Neural cell (in vitro differentiated cells): ENCODE data around the gene DECR2. TPM values are rescaled to one million over a fixed set of nuclear protein-coding genes. Genes with fewer than 3 reads are reported as not detected.

Experiments used
- H2AFZ ChIP-seq: fragments of 200-600, 300-800 bp; sonication (generic), shearing (Covaris generic); 2 replicates; pipeline ENCODE4 v1.6.0; 2014; ENCODE audit warnings: low read depth, mild to moderate bottlenecking, antibody characterized with exemption, low read length, moderate library complexity
- H3F3A ChIP-seq: fragments of 200-600 bp; shearing (Covaris generic); 2 replicates; pipeline ENCODE4 v1.6.1; 2016; ENCODE audit warnings: mild to moderate bottlenecking, moderate library complexity, mixed read lengths, antibody characterized with exemption, low read length; ENCODE audit not compliant: insufficient read depth, poor library complexity, severe bottlenecking
- H3K27ac ChIP-seq: fragments of 200-600, 300-800 bp; sonication (generic), shearing (Covaris generic); 2 replicates; pipeline ENCODE4 v1.5.1; 2014; ENCODE audit warnings: mild to moderate bottlenecking, low read length, moderate library complexity
- H3K27me3 ChIP-seq: fragments of 300-800, 200-600 bp; sonication (generic), shearing (Covaris generic); 2 replicates; pipeline ENCODE4 v1.6.0; 2014; ENCODE audit warnings: mild to moderate bottlenecking, low read depth, low read length, moderate library complexity; ENCODE audit not compliant: insufficient read depth
- H3K36me3 ChIP-seq: fragments of 300-800, 200-600 bp; sonication (generic), shearing (Covaris generic); 2 replicates; pipeline ENCODE4 v1.5.1; 2014; ENCODE audit warnings: mild to moderate bottlenecking, antibody characterized with exemption, low read length, moderate library complexity; ENCODE audit not compliant: insufficient read depth
- H3K4me2 ChIP-seq: fragments of 300-800, 200-600 bp; sonication (generic), shearing (Covaris generic); 2 replicates; pipeline ENCODE4 v1.6.0; 2014; ENCODE audit warnings: mild to moderate bottlenecking, low read length
- H3K4me3 ChIP-seq: fragments of 300-800, 200-600 bp; sonication (generic), shearing (Covaris generic); 2 replicates; pipeline ENCODE4 v1.5.1; 2014; ENCODE audit warnings: mild to moderate bottlenecking, low read length, moderate library complexity
- H3K79me2 ChIP-seq: fragments of 200-600 bp; shearing (Covaris generic); replicated peaks from 2 replicates; pipeline ENCODE4 v1.6.0; 2014; ENCODE audit warnings: mild to moderate bottlenecking, low read length, moderate library complexity; ENCODE audit not compliant: insufficient read depth
- H3K9ac ChIP-seq: fragments of 300-800, 200-600 bp; sonication (generic), shearing (Covaris generic); 2 replicates; pipeline ENCODE4 v1.6.1; 2016; ENCODE audit warnings: mild to moderate bottlenecking, low read length, mixed read lengths
- H3K9me2 ChIP-seq: fragments of 200-600 bp; shearing (Covaris generic); 2 replicates; pipeline ENCODE4 v1.6.1; 2016; ENCODE audit warnings: mild to moderate bottlenecking, low read length, mixed read lengths; ENCODE audit not compliant: insufficient read depth
- H3K9me3 ChIP-seq: fragments of 200-600, 300-800 bp; sonication (generic), shearing (Covaris generic); 2 replicates; pipeline ENCODE4 v1.6.1; 2016; ENCODE audit warnings: mild to moderate bottlenecking, mixed run types, low read length, moderate library complexity, mixed read lengths
- H4K20me1 ChIP-seq: fragments of 200-600 bp; shearing (Covaris generic); 2 replicates; pipeline ENCODE4 v1.6.1; 2016; ENCODE audit warnings: mild to moderate bottlenecking, mixed run types; ENCODE audit not compliant: insufficient read depth
- EP300 ChIP-seq: fragments of 450-650 bp; conservative IDR thresholded peaks from 2 replicates; pipeline ENCODE4 v1.6.1; 2014; ENCODE audit warnings: antibody characterized with exemption, mild to moderate bottlenecking, moderate library complexity; ENCODE audit not compliant: poor library complexity, severe bottlenecking
- EZH2 ChIP-seq: fragments of 200-600, 300-800 bp; shearing (Covaris generic), sonication (generic); IDR thresholded peaks from 2 replicates; pipeline ENCODE4 v1.6.1; 2014; ENCODE audit warnings: antibody characterized with exemption, low read length, borderline replicate concordance, mild to moderate bottlenecking; ENCODE audit not compliant: insufficient read depth, poor library complexity, severe bottlenecking
- MXI1 ChIP-seq: fragments of 450-650 bp; conservative IDR thresholded peaks from 2 replicates; pipeline ENCODE4 v1.6.1; 2014; ENCODE audit warnings: antibody characterized with exemption, mild to moderate bottlenecking; ENCODE audit not compliant: poor library complexity, severe bottlenecking
- POLR2AphosphoS5 ChIP-seq: IDR thresholded peaks from 2 replicates; pipeline ENCODE4 v1.6.1; 2012
- RAD21 ChIP-seq: fragments of 450-650 bp; conservative IDR thresholded peaks from 2 replicates; pipeline ENCODE4 v1.6.1; 2014; ENCODE audit warnings: antibody characterized with exemption, mild to moderate bottlenecking, moderate library complexity
- SMC3 ChIP-seq: fragments of 450-650 bp; conservative IDR thresholded peaks from 2 replicates; pipeline ENCODE4 v1.6.1; 2014; ENCODE audit warnings: antibody characterized with exemption, mild to moderate bottlenecking, moderate library complexity; ENCODE audit not compliant: poor library complexity
- TAF1 ChIP-seq: IDR thresholded peaks from 2 replicates; pipeline ENCODE4 v1.6.1; 2012; ENCODE audit warnings: low read depth
- polyA minus RNA-seq: library from RNA; depleted of rRNA, polyadenylated mRNA; stranded (reverse); fragments of >200 nt; gene quantifications from 2 replicates; pipeline ENCODE4 v1.2.3, GENCODE V29; 2014
- polyA plus RNA-seq: library from polyadenylated mRNA; depleted of rRNA; stranded (reverse); fragments of >200 nt; gene quantifications from 2 replicates; pipeline ENCODE4 v1.2.3, GENCODE V29; 2014
- TF ChIP-seq, protein P1 (sequence below): IDR thresholded peaks from 2 replicates; pipeline ENCODE4 v1.6.1; 2012; ENCODE audit warnings: borderline replicate concordance
- TF ChIP-seq, protein P2 (sequence below): fragments of 450-650 bp; IDR thresholded peaks from 2 replicates; pipeline ENCODE4 v1.5.1; 2014; ENCODE audit warnings: antibody characterized with exemption, mild to moderate bottlenecking, moderate library complexity; ENCODE audit not compliant: poor library complexity, severe bottlenecking

DECR2 gene, protein sequence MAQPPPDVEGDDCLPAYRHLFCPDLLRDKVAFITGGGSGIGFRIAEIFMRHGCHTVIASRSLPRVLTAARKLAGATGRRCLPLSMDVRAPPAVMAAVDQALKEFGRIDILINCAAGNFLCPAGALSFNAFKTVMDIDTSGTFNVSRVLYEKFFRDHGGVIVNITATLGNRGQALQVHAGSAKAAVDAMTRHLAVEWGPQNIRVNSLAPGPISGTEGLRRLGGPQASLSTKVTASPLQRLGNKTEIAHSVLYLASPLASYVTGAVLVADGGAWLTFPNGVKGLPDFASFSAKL
- polyA plus RNA-seq, result 58.8 and 71.8 TPM in 2 replicates
- polyA minus RNA-seq, result 11.2 and 18.0 TPM in 2 replicates

DNA sequence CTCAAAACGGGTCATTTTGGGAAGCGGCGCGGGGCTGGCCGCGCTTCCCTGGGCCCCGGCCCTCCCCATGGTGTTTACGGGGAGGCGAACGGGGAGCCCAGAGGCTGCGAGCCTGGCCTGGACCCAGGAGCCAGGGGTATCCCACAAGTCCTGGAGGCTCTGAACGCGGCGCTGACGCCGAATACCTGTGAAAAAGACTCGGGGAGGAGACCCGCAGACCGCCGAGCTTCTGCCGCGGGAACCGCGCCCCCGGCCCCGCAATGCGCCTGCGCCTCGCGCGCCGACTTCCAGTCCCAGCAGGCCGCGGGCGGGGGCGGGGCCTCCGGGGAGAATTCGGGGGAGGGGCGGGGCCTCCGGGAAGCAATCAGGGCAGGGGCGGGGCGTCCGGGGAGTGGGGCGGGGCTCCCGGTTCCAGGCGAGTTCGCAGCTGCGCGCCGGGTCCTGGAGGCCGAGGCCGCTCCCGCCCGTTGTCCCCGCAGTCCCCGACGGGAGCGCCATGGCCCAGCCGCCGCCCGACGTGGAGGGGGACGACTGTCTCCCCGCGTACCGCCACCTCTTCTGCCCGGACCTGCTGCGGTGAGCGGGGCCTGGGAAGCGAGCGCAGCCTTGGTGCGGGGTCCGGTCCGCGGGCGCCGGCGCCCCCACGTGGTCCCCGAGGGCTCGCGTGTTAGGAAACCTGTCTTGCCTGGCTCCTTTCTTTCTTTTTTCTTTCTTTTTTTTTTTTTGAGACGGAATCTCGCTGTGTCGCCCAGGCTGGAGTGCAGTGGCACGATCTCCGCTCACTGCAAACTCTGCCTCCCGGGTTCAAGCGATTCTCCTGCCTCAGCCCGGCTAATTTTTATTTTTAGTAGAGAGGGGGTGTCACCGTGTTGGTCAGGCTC lies at the start of gene DECR2:
Gene DECR2, plus strand, starts transcription at position 418 of the 881 bp plus-strand sequence. Its CDS starts 79 bp downstream, at position 497.
- Histone ChIP-seq H3K27ac (peak within 1 kb of the TSS; percentile 76), H2AFZ (no peak within 1 kb of the TSS), H3K27me3 (no peaks in the 10 kb centered on the region), H3K79me2 (no peaks in the 10 kb centered on the region), H4K20me1 (no peaks in the 10 kb centered on the region), H3K36me3 (no peaks in the 10 kb centered on the region), H3K9ac (peak within 1 kb of the TSS; percentile 76), H3K4me3 (peak within 1 kb of the TSS; percentile 68), H3K4me2 (no peak within 1 kb of the TSS), H3K9me3 (no peaks in the 10 kb centered on the region), H3K9me2 (no peaks in the 10 kb centered on the region), H3F3A (no peaks in the 10 kb centered on the region)
- TF ChIP-seq MXI1 (peak; percentile 87), RAD21 (peak; percentile 68), EP300 (no peak), POLR2AphosphoS5 (peak; percentile 76), TAF1 (no peak), EZH2 (no peak), SMC3 (peak; percentile 75)
- TF ChIP-seq, protein P1, sequence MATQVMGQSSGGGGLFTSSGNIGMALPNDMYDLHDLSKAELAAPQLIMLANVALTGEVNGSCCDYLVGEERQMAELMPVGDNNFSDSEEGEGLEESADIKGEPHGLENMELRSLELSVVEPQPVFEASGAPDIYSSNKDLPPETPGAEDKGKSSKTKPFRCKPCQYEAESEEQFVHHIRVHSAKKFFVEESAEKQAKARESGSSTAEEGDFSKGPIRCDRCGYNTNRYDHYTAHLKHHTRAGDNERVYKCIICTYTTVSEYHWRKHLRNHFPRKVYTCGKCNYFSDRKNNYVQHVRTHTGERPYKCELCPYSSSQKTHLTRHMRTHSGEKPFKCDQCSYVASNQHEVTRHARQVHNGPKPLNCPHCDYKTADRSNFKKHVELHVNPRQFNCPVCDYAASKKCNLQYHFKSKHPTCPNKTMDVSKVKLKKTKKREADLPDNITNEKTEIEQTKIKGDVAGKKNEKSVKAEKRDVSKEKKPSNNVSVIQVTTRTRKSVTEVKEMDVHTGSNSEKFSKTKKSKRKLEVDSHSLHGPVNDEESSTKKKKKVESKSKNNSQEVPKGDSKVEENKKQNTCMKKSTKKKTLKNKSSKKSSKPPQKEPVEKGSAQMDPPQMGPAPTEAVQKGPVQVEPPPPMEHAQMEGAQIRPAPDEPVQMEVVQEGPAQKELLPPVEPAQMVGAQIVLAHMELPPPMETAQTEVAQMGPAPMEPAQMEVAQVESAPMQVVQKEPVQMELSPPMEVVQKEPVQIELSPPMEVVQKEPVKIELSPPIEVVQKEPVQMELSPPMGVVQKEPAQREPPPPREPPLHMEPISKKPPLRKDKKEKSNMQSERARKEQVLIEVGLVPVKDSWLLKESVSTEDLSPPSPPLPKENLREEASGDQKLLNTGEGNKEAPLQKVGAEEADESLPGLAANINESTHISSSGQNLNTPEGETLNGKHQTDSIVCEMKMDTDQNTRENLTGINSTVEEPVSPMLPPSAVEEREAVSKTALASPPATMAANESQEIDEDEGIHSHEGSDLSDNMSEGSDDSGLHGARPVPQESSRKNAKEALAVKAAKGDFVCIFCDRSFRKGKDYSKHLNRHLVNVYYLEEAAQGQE, result peak; percentile 57
- TF ChIP-seq, protein P2, sequence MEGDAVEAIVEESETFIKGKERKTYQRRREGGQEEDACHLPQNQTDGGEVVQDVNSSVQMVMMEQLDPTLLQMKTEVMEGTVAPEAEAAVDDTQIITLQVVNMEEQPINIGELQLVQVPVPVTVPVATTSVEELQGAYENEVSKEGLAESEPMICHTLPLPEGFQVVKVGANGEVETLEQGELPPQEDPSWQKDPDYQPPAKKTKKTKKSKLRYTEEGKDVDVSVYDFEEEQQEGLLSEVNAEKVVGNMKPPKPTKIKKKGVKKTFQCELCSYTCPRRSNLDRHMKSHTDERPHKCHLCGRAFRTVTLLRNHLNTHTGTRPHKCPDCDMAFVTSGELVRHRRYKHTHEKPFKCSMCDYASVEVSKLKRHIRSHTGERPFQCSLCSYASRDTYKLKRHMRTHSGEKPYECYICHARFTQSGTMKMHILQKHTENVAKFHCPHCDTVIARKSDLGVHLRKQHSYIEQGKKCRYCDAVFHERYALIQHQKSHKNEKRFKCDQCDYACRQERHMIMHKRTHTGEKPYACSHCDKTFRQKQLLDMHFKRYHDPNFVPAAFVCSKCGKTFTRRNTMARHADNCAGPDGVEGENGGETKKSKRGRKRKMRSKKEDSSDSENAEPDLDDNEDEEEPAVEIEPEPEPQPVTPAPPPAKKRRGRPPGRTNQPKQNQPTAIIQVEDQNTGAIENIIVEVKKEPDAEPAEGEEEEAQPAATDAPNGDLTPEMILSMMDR, result peak; percentile 77

DNA sequence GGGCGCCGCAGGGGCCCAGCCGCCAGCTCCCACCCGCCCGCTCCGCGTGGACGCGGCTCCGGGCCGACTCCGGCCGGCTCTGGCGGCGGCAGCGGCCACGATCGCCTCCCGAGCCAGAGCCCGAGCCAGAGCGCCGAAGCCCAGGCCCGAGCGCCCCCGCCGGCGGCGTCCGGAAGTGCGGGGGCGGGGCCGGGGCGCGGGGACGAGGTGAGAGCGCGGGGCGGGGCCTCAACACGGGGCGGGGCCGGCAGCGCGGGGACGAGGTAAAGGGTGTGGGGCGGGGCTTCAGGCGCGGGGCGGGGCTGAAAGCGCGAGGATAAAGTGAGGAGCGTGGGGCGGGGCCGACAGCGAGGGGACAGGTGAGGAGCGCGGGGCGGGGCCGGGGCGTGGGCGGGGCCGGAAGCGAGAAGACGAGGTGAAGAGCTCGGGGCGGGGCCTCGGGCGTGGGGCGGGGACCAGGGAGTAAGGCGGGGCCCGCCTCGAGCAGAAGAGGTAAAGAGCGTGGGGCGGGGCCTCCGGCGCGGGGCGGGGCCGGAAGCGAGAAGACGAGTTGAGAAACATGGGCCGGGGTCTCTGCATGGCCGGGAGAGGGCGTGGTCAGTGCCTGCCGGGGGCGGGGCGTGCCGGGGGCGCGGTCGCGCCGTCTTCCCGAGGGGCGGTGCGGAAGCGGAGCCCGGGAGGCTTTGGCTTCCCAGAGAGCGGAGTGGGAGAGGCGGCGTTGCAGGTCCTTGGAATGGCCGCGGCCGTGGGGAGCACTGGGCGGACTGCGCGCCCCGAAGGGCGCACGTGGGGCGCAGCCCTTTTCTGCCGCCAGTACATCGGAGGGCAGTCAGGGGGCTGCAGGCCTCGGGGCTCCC lies 48.9 kb upstream of the DECR2 start, which contains the start of gene AXIN1:
Gene AXIN1, minus strand, starts transcription at position 177 of the 857 bp plus-strand sequence. CDS start 5,698 bp downstream, outside the sequence.
- no peak for TF ChIP-seq EP300
- TF ChIP-seq, protein P2, result no peak
- TF ChIP-seq, protein P1, result no peak
- TF ChIP-seq TAF1, result no peak
- TF ChIP-seq SMC3, result no peak
- TF ChIP-seq MXI1, result peak; percentile 65
- TF ChIP-seq EZH2, result no peak
- TF ChIP-seq RAD21, result no peak
- TF ChIP-seq POLR2AphosphoS5, result peak; percentile 60
- peaks cover 12% of the 10 kb centered on the region for H3K79me2 ChIP-seq
- H3K9me2 ChIP-seq, result no peaks in the 10 kb centered on the region
- H3K27ac ChIP-seq, result no peak within 1 kb of the TSS
- peak within 1 kb of the TSS; percentile 40 for H2AFZ ChIP-seq
- no peaks in the 10 kb centered on the region for H4K20me1 ChIP-seq
- H3K36me3 ChIP-seq, result no peaks in the 10 kb centered on the region
- H3K9ac ChIP-seq, result peak within 1 kb of the TSS; percentile 67
- H3K27me3 ChIP-seq, result no peaks in the 10 kb centered on the region
- no peaks in the 10 kb centered on the region for H3K9me3 ChIP-seq
- peak within 1 kb of the TSS; percentile 78 for H3K4me2 ChIP-seq
- H3K4me3 ChIP-seq, result peak within 1 kb of the TSS; percentile 78
- H3F3A ChIP-seq, result no peaks in the 10 kb centered on the region
